Neural crest cell (in vitro differentiated cells): ENCODE data around the gene PAQR7. TPM values are rescaled to one million over a fixed set of nuclear protein-coding genes. Genes with fewer than 3 reads are reported as not detected.

Source experiments
- DNase-seq: peaks from one replicate; pipeline ENCODE4 v3.0.0; 2021; ENCODE audit warnings: low read depth, mixed read lengths, low spot score
- H3K27ac Mint-ChIP-seq: one replicate; pipeline ENCODE4 v1.8.0; 2021; ENCODE audit warnings: mild to moderate bottlenecking, mixed read lengths; ENCODE audit not compliant: unreplicated experiment
- H3K27me3 Mint-ChIP-seq: 2 replicates; pipeline ENCODE4 v1.8.0; 2021; ENCODE audit warnings: low read depth, mild to moderate bottlenecking, mixed read lengths
- H3K36me3 Mint-ChIP-seq: 2 replicates; pipeline ENCODE4 v1.8.0; 2021; ENCODE audit warnings: low read depth, mild to moderate bottlenecking, mixed read lengths
- H3K4me1 Mint-ChIP-seq: 2 replicates; pipeline ENCODE4 v1.8.0; 2021; ENCODE audit warnings: mixed read lengths
- H3K4me3 Mint-ChIP-seq: one replicate; pipeline ENCODE4 v1.8.0; 2021; ENCODE audit warnings: mild to moderate bottlenecking, mixed read lengths
- H3K9me3 Mint-ChIP-seq: 2 replicates; pipeline ENCODE4 v1.8.0; 2021; ENCODE audit warnings: mixed read lengths
- CTCF ChIP-seq: fragments of 200-600 bp; sonication (generic); conservative IDR thresholded peaks from 2 replicates; pipeline ENCODE4 v1.5.0; 2021; ENCODE audit warnings: antibody characterized with exemption, mild to moderate bottlenecking
- total RNA-seq: library from RNA; stranded (reverse); gene quantifications from 2 replicates; pipeline ENCODE4 v1.2.1, GENCODE V29; 2021

Gene PAQR7
- total RNA-seq, 1 donor from 2014 or later = 12.7 TPM

- Mint-ChIP-seq H3K27me3 (no peaks in the 10 kb centered on the region), H3K4me3 (no peak overlapping the region), H3K27ac (no peak overlapping the region), H3K36me3 (peaks cover 4% of the 10 kb centered on the region), H3K4me1 (no peaks in the 10 kb centered on the region), H3K9me3 (no peaks in the 10 kb centered on the region)
- peak; percentile 66 for TF ChIP-seq CTCF
- no peak for DNase-seq
Measured at GRCh38 chr1:25837262-25837875, 38.1 kb downstream of the PAQR7 start.

- Mint-ChIP-seq H3K27ac (no peak overlapping the region), H3K4me1 (no peaks in the 10 kb centered on the region), H3K9me3 (no peaks in the 10 kb centered on the region), H3K4me3 (no peak overlapping the region), H3K27me3 (no peaks in the 10 kb centered on the region), H3K36me3 (peaks cover 4% of the 10 kb centered on the region)
- TF ChIP-seq CTCF = no peak
- DNase-seq = no peak
Measured at GRCh38 chr1:25836695-25837094, 38.8 kb downstream of the PAQR7 start.

- no peak overlapping the region for H3K27ac Mint-ChIP-seq
- no peak overlapping the region for H3K4me3 Mint-ChIP-seq
- H3K9me3 Mint-ChIP-seq = no peaks in the 10 kb centered on the region
- no peaks in the 10 kb centered on the region for H3K4me1 Mint-ChIP-seq
- H3K36me3 Mint-ChIP-seq = peaks cover 6% of the 10 kb centered on the region
- DNase-seq = no peak
- TF ChIP-seq CTCF = no peak
- no peaks in the 10 kb centered on the region for H3K27me3 Mint-ChIP-seq
Measured at GRCh38 chr1:25834894-25835293, 40.6 kb downstream of the PAQR7 start.

GRCh38 chr1:25833158-25833557 lies 42.4 kb downstream of the PAQR7 start:
- no peak for DNase-seq
- H3K4me1 Mint-ChIP-seq = no peaks in the 10 kb centered on the region
- H3K4me3 Mint-ChIP-seq = no peak overlapping the region
- no peak for TF ChIP-seq CTCF
- no peak overlapping the region for H3K27ac Mint-ChIP-seq
- H3K36me3 Mint-ChIP-seq = peaks cover 15% of the 10 kb centered on the region
- no peaks in the 10 kb centered on the region for H3K27me3 Mint-ChIP-seq
- H3K9me3 Mint-ChIP-seq = no peaks in the 10 kb centered on the region

GRCh38 chr1:25832336-25833037 lies 43.0 kb downstream of the PAQR7 start:
- H3K4me1 Mint-ChIP-seq = no peaks in the 10 kb centered on the region
- no peak overlapping the region for H3K27ac Mint-ChIP-seq
- no peak for DNase-seq
- H3K4me3 Mint-ChIP-seq = no peak overlapping the region
- H3K27me3 Mint-ChIP-seq = no peaks in the 10 kb centered on the region
- H3K36me3 Mint-ChIP-seq = peaks cover 15% of the 10 kb centered on the region
- TF ChIP-seq CTCF = no peak
- H3K9me3 Mint-ChIP-seq = no peaks in the 10 kb centered on the region
